HepG2 (cell line): ENCODE results near the gene B4GALT5. TPM values are rescaled to one million over a fixed set of nuclear protein-coding genes. Genes with fewer than 3 reads are reported as not detected.
A peak's percentile ranks its signal among the peaks of the same experiment; 100 is the strongest.

Experiments
- CENPT ChIP-seq: sonication (generic); formaldehyde crosslinking; IDR thresholded peaks from 2 replicates; pipeline ENCODE4 v1.8.0; 2022; ENCODE audit warnings: low read depth, mild to moderate bottlenecking, moderate library complexity, missing genetic modification reagents
- GATAD2A ChIP-seq: IDR thresholded peaks from 2 replicates; pipeline ENCODE4 v1.6.1; 2016
- HCFC1 ChIP-seq: fragments of 150-350 bp; IDR thresholded peaks from 2 replicates; pipeline ENCODE4 v1.6.1; 2014; ENCODE audit warnings: low read depth, low read length
- HES4 ChIP-seq: sonication (generic); formaldehyde crosslinking; IDR thresholded peaks from 2 replicates; pipeline ENCODE4 v1.9.0; 2021; ENCODE audit warnings: mild to moderate bottlenecking, missing genetic modification reagents, borderline replicate concordance
- HOXA9 ChIP-seq: sonication (generic); formaldehyde crosslinking; IDR thresholded peaks from 2 replicates; pipeline ENCODE4 v1.8.1; 2022; ENCODE audit warnings: missing genetic modification reagents, mild to moderate bottlenecking, moderate library complexity, borderline replicate concordance
- MAZ ChIP-seq, 2 experiments: sonication (generic) in 1 of 2; formaldehyde crosslinking in 1 of 2; IDR thresholded peaks; 2 replicates each; pipeline versions ENCODE4 v1.5.0 to v1.6.1; 2012 to 2020; ENCODE audit warnings: low read depth in 2 of 2, mild to moderate bottlenecking in 2 of 2, borderline replicate concordance in 1 of 2, improper control_type of control experiment in 1 of 2, low read length in 1 of 2, missing genetic modification reagents in 1 of 2, moderate library complexity in 1 of 2
- MEIS2 ChIP-seq: sonication (generic); formaldehyde crosslinking; IDR thresholded peaks from 2 replicates; pipeline ENCODE4 v1.9.0; 2021; ENCODE audit warnings: mild to moderate bottlenecking, missing genetic modification reagents
- PHF20 ChIP-seq: sonication (generic); formaldehyde crosslinking; IDR thresholded peaks from 2 replicates; pipeline ENCODE4 v1.5.0; 2020; ENCODE audit warnings: mild to moderate bottlenecking, missing genetic modification reagents
- PHF8 ChIP-seq: sonication (generic); formaldehyde crosslinking; IDR thresholded peaks from 2 replicates; pipeline ENCODE4 v1.5.0; 2020; ENCODE audit warnings: missing genetic modification reagents
- REXO4 ChIP-seq: sonication (generic); formaldehyde crosslinking; IDR thresholded peaks from 2 replicates; pipeline ENCODE4 v1.8.0; 2022; ENCODE audit warnings: missing genetic modification reagents, mild to moderate bottlenecking, borderline replicate concordance
- SPEN ChIP-seq: sonication (generic); formaldehyde crosslinking; IDR thresholded peaks from 2 replicates; pipeline ENCODE4 v1.5.1; 2020; ENCODE audit warnings: low read depth, mild to moderate bottlenecking, missing genetic modification reagents
- SUZ12 ChIP-seq: fragments of 150-350 bp; IDR thresholded peaks from 2 replicates; pipeline ENCODE4 v1.6.1; 2014; ENCODE audit warnings: low read depth, low read length
- TEAD3 ChIP-seq: optimal IDR thresholded peaks from 2 replicates; pipeline ENCODE3; 2016; ENCODE audit warnings: borderline replicate concordance
- TOPORS ChIP-seq: sonication (generic); formaldehyde crosslinking; IDR thresholded peaks from 2 replicates; pipeline ENCODE4 v1.8.0; 2023; ENCODE audit warnings: mild to moderate bottlenecking, missing genetic modification reagents
- ZFX ChIP-seq: sonication (generic); formaldehyde crosslinking; IDR thresholded peaks from 2 replicates; pipeline ENCODE4 v1.4.0; 2020; ENCODE audit warnings: mild to moderate bottlenecking, low read depth, missing genetic modification reagents, moderate library complexity
- ZNF224 ChIP-seq: sonication (generic); formaldehyde crosslinking; IDR thresholded peaks from 2 replicates; pipeline ENCODE4 v1.5.0; 2020; ENCODE audit warnings: mild to moderate bottlenecking, missing genetic modification reagents
- ZSCAN25 ChIP-seq: sonication (generic); formaldehyde crosslinking; IDR thresholded peaks from 2 replicates; pipeline ENCODE4 v1.8.0; 2022; ENCODE audit warnings: mild to moderate bottlenecking, missing genetic modification reagents
- ZSCAN9 ChIP-seq: IDR thresholded peaks from 2 replicates; pipeline ENCODE4 v1.6.1; 2016; ENCODE audit warnings: borderline replicate concordance
- polyA plus RNA-seq, 8 experiments: library from polyadenylated mRNA; depleted of rRNA in 3 of 8; stranded (reverse) in 7 of 8; unstranded in 1 of 8; fragments of >200 nt; fragmentation: Illumina TruSeq in 4 of 8; extraction: Trizol in 4 of 8; gene quantifications; 2 replicates each; pipeline versions ENCODE4 v1.2.1 to v1.2.3, GENCODE V29; 2011 to 2016; ENCODE audit warnings: low read depth in 4 of 8, missing spikeins in 1 of 8, mixed read lengths in 1 of 8; ENCODE audit not compliant: insufficient read depth in 1 of 8
- total RNA-seq, 5 experiments: library from RNA; depleted of rRNA; stranded (reverse); fragments of >200 nt; fragmentation: Illumina TruSeq; extraction: Trizol; gene quantifications; 2 replicates each; pipeline ENCODE4 v1.2.3, GENCODE V29; 2016; ENCODE audit warnings: low read depth in 1 of 5
- TF ChIP-seq, protein P1 (sequence below): sonication (generic); formaldehyde crosslinking; IDR thresholded peaks from 2 replicates; pipeline ENCODE4 v1.4.0; 2020; ENCODE audit warnings: low read depth, mild to moderate bottlenecking, missing genetic modification reagents
- TF ChIP-seq, protein P2 (sequence below): sonication (generic); formaldehyde crosslinking; IDR thresholded peaks from 2 replicates; pipeline ENCODE4 v1.8.1; 2023; ENCODE audit warnings: mild to moderate bottlenecking, moderate library complexity, missing genetic modification reagents
- TF ChIP-seq, protein P3 (sequence below): sonication (generic); formaldehyde crosslinking; IDR thresholded peaks from 2 replicates; pipeline ENCODE4 v1.5.1; 2020; ENCODE audit warnings: mild to moderate bottlenecking, missing genetic modification reagents, borderline replicate concordance
- TF ChIP-seq, protein P4 (sequence below): sonication (generic); formaldehyde crosslinking; IDR thresholded peaks from 2 replicates; pipeline ENCODE4 v1.4.0; 2020; ENCODE audit warnings: missing genetic modification reagents
- TF ChIP-seq, protein P5 (sequence below): IDR thresholded peaks from 2 replicates; pipeline ENCODE4 v1.6.1; 2016; ENCODE audit warnings: missing compliant biosample characterization, missing genetic modification reagents, borderline replicate concordance

The B4GALT5 gene
- total and polyA plus RNA-seq, 2 of the 13 experiments (the other 11 are each of a cell fraction or from before 2014, with no cell fraction given): 27.3 to 30.9 TPM

DNA sequence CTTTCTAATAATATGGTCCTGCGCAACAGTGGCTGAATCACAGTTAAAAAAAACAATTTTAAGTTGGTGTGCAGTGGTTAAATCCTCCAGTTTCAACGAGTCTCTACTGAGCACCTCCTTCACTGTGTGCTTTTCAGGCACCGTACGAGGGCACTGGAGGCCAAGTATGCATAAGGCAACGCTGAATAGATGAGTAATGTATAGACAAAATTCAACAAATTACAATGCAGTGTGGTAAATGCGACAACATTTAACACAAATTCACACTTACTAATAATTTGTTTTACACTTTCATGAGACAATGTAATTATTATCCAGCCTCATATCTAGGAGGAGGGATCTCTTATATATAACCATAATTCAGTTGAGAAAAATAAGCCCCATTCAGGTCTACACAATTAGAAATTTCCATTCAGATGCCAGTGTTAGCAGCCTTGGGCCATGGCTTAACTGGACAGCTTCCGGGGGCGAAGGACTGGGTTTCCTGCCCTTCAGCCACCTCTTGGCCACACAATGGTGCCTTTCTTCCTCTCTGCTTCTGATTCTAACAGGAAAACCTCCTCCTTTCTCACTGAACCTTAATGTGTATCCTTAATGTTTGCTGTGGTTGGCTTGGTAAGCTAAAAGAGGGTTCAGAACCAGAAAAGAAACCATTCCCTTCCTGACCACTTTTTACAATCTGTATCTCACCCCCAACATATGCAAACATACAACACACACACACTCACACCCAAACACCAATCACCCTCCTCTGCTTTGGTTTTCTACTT lies 51.9 kb downstream of the B4GALT5 start (continued):
- TF ChIP-seq HOXA9 (CRISPR knock-in tag): no peak
- no peak for TF ChIP-seq CENPT
- TF ChIP-seq SPEN: no peak
- 0 out of 2 replicates have a peak, but pooled peaks have one; percentile 36 for TF ChIP-seq MEIS2 (CRISPR knock-in tag)
- TF ChIP-seq HES4 (CRISPR knock-in tag): no peak
- TF ChIP-seq, protein P1, sequence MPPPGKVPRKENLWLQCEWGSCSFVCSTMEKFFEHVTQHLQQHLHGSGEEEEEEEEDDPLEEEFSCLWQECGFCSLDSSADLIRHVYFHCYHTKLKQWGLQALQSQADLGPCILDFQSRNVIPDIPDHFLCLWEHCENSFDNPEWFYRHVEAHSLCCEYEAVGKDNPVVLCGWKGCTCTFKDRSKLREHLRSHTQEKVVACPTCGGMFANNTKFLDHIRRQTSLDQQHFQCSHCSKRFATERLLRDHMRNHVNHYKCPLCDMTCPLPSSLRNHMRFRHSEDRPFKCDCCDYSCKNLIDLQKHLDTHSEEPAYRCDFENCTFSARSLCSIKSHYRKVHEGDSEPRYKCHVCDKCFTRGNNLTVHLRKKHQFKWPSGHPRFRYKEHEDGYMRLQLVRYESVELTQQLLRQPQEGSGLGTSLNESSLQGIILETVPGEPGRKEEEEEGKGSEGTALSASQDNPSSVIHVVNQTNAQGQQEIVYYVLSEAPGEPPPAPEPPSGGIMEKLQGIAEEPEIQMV (CRISPR knock-in tag): no peak
- TF ChIP-seq, protein P2, sequence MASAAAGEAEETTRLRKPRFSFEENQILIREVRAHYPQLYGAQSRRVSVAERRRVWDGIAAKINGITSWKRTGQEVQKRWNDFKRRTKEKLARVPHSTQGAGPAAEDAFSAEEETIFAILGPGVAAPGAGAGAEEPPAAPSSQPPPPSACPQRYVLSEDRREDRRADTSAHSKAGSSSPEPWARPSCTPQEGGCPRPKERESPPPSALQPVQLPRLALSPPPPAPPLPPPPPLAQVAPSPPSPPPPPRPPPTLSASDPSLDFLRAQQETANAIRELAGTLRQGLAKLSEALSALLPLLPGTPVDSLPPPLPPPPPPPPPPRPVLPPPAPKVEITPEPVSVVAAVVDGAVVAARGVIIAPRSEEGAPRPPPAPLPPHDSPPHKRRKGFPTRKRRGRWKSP (CRISPR knock-in tag): no peak
- TF ChIP-seq ZNF224 (CRISPR knock-in tag): no peak
- no peak for TF ChIP-seq ZSCAN25 (CRISPR knock-in tag)
- TF ChIP-seq, protein P3, sequence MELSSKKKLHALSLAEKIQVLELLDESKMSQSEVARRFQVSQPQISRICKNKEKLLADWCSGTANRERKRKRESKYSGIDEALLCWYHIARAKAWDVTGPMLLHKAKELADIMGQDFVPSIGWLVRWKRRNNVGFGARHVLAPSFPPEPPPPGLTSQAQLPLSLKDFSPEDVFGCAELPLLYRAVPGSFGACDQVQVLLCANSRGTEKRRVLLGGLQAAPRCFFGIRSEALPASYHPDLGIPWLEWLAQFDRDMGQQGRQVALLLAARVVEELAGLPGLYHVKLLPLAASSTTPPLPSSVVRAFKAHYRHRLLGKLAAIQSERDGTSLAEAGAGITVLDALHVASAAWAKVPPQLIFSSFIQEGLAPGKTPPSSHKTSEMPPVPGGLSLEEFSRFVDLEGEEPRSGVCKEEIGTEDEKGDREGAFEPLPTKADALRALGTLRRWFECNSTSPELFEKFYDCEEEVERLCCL (CRISPR knock-in tag): no peak
- TF ChIP-seq, protein P4, sequence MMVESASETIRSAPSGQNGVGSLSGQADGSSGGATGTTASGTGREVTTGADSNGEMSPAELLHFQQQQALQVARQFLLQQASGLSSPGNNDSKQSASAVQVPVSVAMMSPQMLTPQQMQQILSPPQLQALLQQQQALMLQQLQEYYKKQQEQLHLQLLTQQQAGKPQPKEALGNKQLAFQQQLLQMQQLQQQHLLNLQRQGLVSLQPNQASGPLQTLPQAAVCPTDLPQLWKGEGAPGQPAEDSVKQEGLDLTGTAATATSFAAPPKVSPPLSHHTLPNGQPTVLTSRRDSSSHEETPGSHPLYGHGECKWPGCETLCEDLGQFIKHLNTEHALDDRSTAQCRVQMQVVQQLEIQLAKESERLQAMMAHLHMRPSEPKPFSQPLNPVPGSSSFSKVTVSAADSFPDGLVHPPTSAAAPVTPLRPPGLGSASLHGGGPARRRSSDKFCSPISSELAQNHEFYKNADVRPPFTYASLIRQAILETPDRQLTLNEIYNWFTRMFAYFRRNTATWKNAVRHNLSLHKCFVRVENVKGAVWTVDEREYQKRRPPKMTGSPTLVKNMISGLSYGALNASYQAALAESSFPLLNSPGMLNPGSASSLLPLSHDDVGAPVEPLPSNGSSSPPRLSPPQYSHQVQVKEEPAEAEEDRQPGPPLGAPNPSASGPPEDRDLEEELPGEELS (CRISPR knock-in tag): 0 out of 2 replicates have a peak, but pooled peaks have one; percentile 29
- TF ChIP-seq REXO4: no peak
- TF ChIP-seq SUZ12: no peak
- TF ChIP-seq TEAD3: no peak
- TF ChIP-seq, protein P5, sequence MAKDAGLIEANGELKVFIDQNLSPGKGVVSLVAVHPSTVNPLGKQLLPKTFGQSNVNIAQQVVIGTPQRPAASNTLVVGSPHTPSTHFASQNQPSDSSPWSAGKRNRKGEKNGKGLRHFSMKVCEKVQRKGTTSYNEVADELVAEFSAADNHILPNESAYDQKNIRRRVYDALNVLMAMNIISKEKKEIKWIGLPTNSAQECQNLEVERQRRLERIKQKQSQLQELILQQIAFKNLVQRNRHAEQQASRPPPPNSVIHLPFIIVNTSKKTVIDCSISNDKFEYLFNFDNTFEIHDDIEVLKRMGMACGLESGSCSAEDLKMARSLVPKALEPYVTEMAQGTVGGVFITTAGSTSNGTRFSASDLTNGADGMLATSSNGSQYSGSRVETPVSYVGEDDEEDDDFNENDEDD (CRISPR knock-in tag): no peak
- TF ChIP-seq ZFX: 0 out of 2 replicates have a peak, but pooled peaks have one; percentile 21
- TF ChIP-seq GATAD2A (CRISPR knock-in tag): peak; percentile 73
- no peak for TF ChIP-seq PHF20 (CRISPR knock-in tag)
- TF ChIP-seq ZSCAN9 (CRISPR knock-in tag): no peak
- TF ChIP-seq PHF8 (CRISPR knock-in tag): no peak
- no peak for TF ChIP-seq HCFC1
- TF ChIP-seq TOPORS (CRISPR knock-in tag): no peak
- no peak for TF ChIP-seq MAZ (IDR thresholded peaks at IDR 0.05; ENCODE audit: borderline replicate concordance, low read depth, low read length)
- no peak for TF ChIP-seq MAZ (CRISPR knock-in tag; IDR thresholded peaks at IDR 0.05; ENCODE audit: low read depth)
